DND-41 (cell line): ENCODE results near the gene ATAD3C.
"Not testable (repeated sequence)": the region's sequence is repeated elsewhere in the genome, so short reads cannot be mapped to it uniquely, and the experiment has no call there.

Source experiments
- ATAC-seq: fragments of 200-7000 bp; cut with Tn5 transposase; 3 replicates; pipeline ENCODE4 v1.9.1; 2021; ENCODE audit warnings: low read depth; ENCODE audit not compliant: insufficient read depth
- DNase-seq: peaks from one replicate; pipeline ENCODE4 v3.0.0-alpha.2; 2020
- H2AFZ ChIP-seq: 2 replicates; pipeline ENCODE4 v1.6.0; 2012; ENCODE audit warnings: low read depth, low read length
- H3K27ac ChIP-seq: 2 replicates; pipeline ENCODE4 v1.5.1; 2012; ENCODE audit warnings: low read length, inconsistent platforms
- H3K27me3 ChIP-seq: fragments of 200-600 bp; sonication (generic); 2 replicates; pipeline ENCODE4 v1.6.0; 2012; ENCODE audit warnings: low read length, mild to moderate bottlenecking, inconsistent platforms; ENCODE audit not compliant: insufficient read depth, poor library complexity
- H3K36me3 ChIP-seq: 2 replicates; pipeline ENCODE4 v1.5.1; 2012; ENCODE audit warnings: low read length, inconsistent platforms; ENCODE audit not compliant: insufficient read depth
- H3K4me1 ChIP-seq: 2 replicates; pipeline ENCODE4 v1.5.1; 2012; ENCODE audit warnings: mild to moderate bottlenecking, low read length; ENCODE audit not compliant: insufficient read depth
- H3K4me2 ChIP-seq: 2 replicates; pipeline ENCODE4 v1.6.0; 2012; ENCODE audit warnings: mild to moderate bottlenecking, moderate library complexity, low read length, inconsistent platforms; ENCODE audit not compliant: insufficient read depth
- H3K4me3 ChIP-seq, 2 experiments: fragments of 200-600 bp in 1 of 2; shearing (Covaris generic) in 1 of 2; 2 replicates each; pipeline ENCODE4 v1.5.1; 2012 to 2016; ENCODE audit warnings: inconsistent platforms in 2 of 2, low read length in 2 of 2, mild to moderate bottlenecking in 2 of 2, low read depth in 1 of 2, moderate library complexity in 1 of 2
- H3K79me2 ChIP-seq: 2 replicates; pipeline ENCODE4 v1.6.0; 2012; ENCODE audit warnings: low read length, inconsistent platforms; ENCODE audit not compliant: insufficient read depth
- H3K9ac ChIP-seq: 2 replicates; pipeline ENCODE4 v1.6.0; 2012; ENCODE audit warnings: low read depth, mild to moderate bottlenecking, inconsistent platforms, low read length, moderate library complexity
- H3K9me3 ChIP-seq: 2 replicates; pipeline ENCODE4 v1.5.1; 2012; ENCODE audit warnings: low read length, moderate library complexity, mild to moderate bottlenecking, inconsistent platforms; ENCODE audit not compliant: insufficient read depth, severe bottlenecking
- H4K20me1 ChIP-seq: 2 replicates; pipeline ENCODE4 v1.6.0; 2012; ENCODE audit warnings: low read length; ENCODE audit not compliant: insufficient read depth
- CTCF ChIP-seq: IDR thresholded peaks from 2 replicates; pipeline ENCODE4 v1.5.1; 2012; ENCODE audit warnings: borderline replicate concordance, low read length, moderate library complexity, mild to moderate bottlenecking; ENCODE audit not compliant: poor library complexity, severe bottlenecking; ENCODE audit errors: extremely low read depth
- EZH2 ChIP-seq: IDR thresholded peaks from 3 replicates; pipeline ENCODE4 v1.6.1; 2012; ENCODE audit warnings: borderline replicate concordance, low read depth, mild to moderate bottlenecking, moderate library complexity, low read length, inconsistent platforms; ENCODE audit not compliant: severe bottlenecking

ATAD3C gene

DNA sequence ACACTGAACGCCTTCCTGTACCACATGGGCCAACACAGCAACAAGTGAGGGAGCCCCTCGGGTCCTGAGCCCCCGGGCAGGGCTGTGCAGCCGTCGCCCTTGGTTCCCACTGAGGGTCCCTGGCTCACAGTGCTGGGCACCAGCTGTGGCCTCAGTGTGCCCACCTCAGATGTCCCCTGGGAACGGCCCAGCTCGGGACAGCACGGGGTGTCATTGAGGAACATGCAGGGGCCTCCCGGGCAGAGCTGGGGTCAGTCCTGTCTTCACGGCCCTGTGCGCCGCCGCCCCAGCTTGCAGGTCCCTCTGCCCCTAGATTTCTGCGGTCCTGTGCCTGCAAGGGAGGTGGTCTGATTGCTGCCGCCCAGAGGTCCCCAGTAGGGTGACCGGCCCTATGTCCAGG is 39.7 kb downstream of the ATAD3C start:
- Histone ChIP-seq H3K9me3 (no peaks in the 10 kb centered on the region), H2AFZ (no peak overlapping the region), H3K4me3 (no peak overlapping the region), H3K9ac (no peak overlapping the region), H4K20me1 (no peaks in the 10 kb centered on the region), H3K36me3 (peaks cover 70% of the 10 kb centered on the region), H3K27ac (no peak overlapping the region), H3K4me2 (no peak overlapping the region), H3K79me2 (no peaks in the 10 kb centered on the region), H3K27me3 (no peaks in the 10 kb centered on the region), H3K4me1 (no peaks in the 10 kb centered on the region)
- no peak for DNase-seq
- no peak for ATAC-seq
- no peak for TF ChIP-seq EZH2
- no peak for TF ChIP-seq CTCF

DNA sequence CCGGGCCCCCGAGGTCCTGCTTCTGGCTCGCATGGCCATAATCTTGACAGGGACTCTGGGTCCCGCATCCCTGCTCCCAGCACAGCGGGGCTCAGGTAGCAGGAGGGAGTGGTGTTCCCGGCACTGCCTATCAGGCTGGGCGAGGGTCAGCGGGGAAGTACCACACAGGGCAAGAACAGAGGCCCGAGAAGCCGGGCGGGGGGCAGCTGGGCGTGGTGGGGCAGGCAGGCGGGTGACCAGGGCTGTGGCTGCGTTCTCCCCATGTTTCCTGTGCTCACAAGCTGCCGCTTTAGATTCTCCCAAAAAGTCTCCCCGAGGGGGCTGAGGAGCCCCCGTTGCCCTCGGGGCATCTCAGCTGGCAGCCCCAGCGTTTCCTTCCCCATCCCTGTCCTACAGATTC is 40.4 kb downstream of the ATAD3C start:
- H3K4me2 ChIP-seq: no peak overlapping the region
- no peak overlapping the region for H2AFZ ChIP-seq
- H3K4me3 ChIP-seq: no peak overlapping the region
- H3K27ac ChIP-seq: no peak overlapping the region
- no peaks in the 10 kb centered on the region for H3K9me3 ChIP-seq
- no peaks in the 10 kb centered on the region for H3K4me1 ChIP-seq
- TF ChIP-seq CTCF (no peak), EZH2 (no peak)
- H3K79me2 ChIP-seq: no peaks in the 10 kb centered on the region
- no peaks in the 10 kb centered on the region for H4K20me1 ChIP-seq
- H3K36me3 ChIP-seq: peaks cover 70% of the 10 kb centered on the region
- DNase-seq: no peak
- H3K27me3 ChIP-seq: no peaks in the 10 kb centered on the region
- no peak overlapping the region for H3K9ac ChIP-seq
- no peak for ATAC-seq

GRCh38 chr1:1490633-1491230 is 41.2 kb downstream of the ATAD3C start:
- Histone ChIP-seq H3K36me3 (peaks cover 72% of the 10 kb centered on the region), H4K20me1 (no peaks in the 10 kb centered on the region), H3K4me2 (no peak overlapping the region), H2AFZ (no peak overlapping the region), H3K27me3 (no peaks in the 10 kb centered on the region), H3K9ac (no peak overlapping the region), H3K4me3 (no peak overlapping the region), H3K9me3 (no peaks in the 10 kb centered on the region), H3K27ac (no peak overlapping the region), H3K4me1 (no peaks in the 10 kb centered on the region), H3K79me2 (no peaks in the 10 kb centered on the region)
- DNase-seq: no peak
- no peak for ATAC-seq
- TF ChIP-seq CTCF (no peak), EZH2 (no peak)

GRCh38 chr1:1491601-1492000 is 42.1 kb downstream of the ATAD3C start:
- ATAC-seq: no peak
- no peak overlapping the region for H3K4me2 ChIP-seq
- no peak for DNase-seq
- TF ChIP-seq CTCF: no peak
- TF ChIP-seq EZH2: no peak
- no peak overlapping the region for H3K27ac ChIP-seq
- H3K79me2 ChIP-seq: no peaks in the 10 kb centered on the region
- peaks cover 72% of the 10 kb centered on the region for H3K36me3 ChIP-seq
- H3K9me3 ChIP-seq: no peaks in the 10 kb centered on the region
- H4K20me1 ChIP-seq: no peaks in the 10 kb centered on the region
- no peaks in the 10 kb centered on the region for H3K27me3 ChIP-seq
- H3K4me3 ChIP-seq: no peak overlapping the region
- no peaks in the 10 kb centered on the region for H3K4me1 ChIP-seq
- H3K9ac ChIP-seq: no peak overlapping the region
- H2AFZ ChIP-seq: no peak overlapping the region

DNA sequence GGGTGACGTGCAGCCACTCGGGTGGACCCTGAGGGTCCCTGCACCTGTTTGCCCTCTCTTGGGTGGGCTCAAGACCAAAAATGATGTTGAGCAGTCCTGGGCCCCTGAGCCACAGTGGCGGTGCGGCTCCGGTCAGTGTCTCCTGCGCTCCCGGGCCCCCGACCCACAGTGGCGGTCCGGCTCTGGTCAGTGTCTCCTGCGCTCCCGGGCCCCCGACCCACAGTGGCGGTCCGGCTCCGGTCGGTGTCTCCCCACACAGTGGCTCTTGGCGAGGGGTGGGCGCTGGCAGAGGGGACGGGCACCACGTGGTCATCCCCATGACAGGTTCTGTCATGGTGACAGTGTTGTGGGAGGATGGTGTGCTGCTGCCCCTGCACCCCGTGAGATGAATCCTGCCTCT is 44.8 kb downstream of the ATAD3C start:
- peaks cover 52% of the 10 kb centered on the region for H3K36me3 ChIP-seq
- not testable (repeated sequence) for H3K9ac ChIP-seq, H3K9me3 ChIP-seq, H3K27ac ChIP-seq, H3K79me2 ChIP-seq, H3K27me3 ChIP-seq, H4K20me1 ChIP-seq, H3K4me1 ChIP-seq, H3K4me3 ChIP-seq, ATAC-seq, H3K4me2 ChIP-seq, H2AFZ ChIP-seq, DNase-seq
